Kidney capillary endothelial cell (primary cell): Measurements from ENCODE around the gene GRIPAP1.
"Not testable (repeated sequence)": the region's sequence is repeated elsewhere in the genome, so short reads cannot be mapped to it uniquely, and the experiment has no call there.

Source experiments
- DNase-seq: peaks from one replicate; pipeline ENCODE4 v3.0.0-alpha.2; 2018; ENCODE audit warnings: low spot score

GRIPAP1 gene

DNA sequence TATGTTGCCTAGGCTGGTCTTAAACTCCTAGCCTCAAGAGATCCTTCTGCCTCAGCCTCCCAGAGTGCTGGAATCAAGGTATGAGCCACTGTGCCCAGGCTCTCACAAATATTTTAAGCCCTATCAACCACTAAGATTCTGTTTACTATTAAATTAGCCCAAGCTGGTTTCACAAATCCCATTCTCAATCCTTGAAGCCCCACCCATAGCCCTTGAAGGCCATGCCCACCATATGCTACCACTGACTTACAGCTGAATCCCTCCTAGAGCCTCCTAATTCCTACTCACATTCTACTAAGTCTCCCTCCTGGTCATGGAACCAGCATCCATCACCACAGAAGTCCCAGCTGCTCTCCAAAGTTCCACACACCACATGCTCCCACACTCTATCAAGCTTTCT, 9.7 kb downstream of the GRIPAP1 start:
- no peak for DNase-seq

DNA sequence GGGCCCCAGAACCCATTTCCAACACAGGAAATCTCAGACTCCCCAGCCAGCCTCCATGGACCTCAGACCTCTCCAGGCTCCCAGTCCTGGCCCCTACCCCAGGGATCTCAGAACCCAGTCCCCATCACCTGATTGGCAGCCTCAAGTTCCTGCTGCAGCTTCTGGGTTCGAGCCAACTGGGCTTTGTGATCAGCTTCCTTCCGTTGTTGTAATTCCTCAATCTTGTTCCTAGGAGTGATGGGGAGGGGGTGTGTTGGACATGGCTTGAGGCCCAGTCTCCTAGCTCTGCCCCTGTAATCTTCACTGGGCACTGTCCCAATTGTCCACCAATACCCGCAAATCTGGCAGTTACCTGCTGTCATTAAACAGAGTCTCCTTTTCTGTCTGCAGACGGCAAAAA, 12.6 kb downstream of the GRIPAP1 start:
- no peak for DNase-seq

DNA sequence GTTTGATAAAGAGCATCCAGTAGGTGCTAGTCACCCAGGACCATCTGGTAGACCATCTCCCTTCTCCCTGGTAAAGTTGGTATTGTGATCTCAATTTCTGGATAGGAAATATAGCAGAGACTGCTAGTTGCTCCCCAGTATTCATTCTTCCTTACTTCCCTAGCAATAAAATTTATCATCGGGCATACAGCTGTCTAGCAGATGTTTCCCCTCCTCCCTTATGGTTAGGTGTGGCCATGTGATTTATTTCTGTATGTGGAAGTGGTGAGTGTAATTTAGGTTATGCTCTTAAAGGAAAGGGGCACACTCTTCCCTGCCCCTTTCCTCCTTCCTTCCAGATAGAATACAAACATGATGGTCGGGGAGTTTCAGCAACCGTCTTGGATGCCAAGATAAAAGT, 18.2 kb downstream of the GRIPAP1 start:
- DNase-seq = no peak

DNA sequence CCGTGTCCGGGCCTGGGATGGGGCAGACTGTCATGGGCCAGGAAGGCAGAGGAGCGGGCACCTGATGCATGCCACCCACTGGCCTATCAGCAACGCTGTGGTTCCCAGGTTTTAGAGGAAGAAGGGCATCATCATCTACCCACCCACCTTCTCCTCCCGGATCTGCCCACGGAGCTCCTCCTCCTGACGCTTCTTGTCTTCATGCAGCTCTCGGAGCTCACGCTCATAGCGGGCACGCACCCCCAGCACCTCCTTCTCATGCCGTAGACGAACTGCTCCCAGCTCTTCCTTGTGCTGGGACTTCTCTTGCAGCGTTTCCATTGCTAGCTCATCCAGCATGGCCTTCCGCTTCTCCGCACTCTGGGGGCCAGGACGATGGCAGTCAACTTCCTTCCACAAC, 19.0 kb downstream of the GRIPAP1 start:
- DNase-seq = no peak

DNA sequence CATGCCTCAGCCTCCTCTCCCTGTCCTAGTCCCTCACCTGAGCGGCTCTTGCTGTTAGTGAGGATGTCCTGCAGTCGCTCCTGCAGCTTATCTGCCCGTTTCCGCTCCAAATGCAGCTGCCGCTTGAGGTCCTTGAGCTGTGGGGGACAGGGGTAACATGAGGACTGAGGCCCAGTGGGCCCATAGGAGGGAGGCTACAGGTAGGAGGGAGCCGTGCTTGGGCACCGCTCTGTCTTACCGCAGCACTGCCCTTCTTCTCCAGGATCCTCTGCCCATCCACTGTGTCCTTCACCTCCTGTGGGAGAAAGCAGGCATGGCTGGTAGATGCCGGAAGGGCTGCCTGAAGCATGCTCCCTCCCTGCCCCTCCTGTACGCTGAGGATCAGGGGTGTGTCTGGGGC, 20.9 kb downstream of the GRIPAP1 start:
- no peak for DNase-seq

DNA sequence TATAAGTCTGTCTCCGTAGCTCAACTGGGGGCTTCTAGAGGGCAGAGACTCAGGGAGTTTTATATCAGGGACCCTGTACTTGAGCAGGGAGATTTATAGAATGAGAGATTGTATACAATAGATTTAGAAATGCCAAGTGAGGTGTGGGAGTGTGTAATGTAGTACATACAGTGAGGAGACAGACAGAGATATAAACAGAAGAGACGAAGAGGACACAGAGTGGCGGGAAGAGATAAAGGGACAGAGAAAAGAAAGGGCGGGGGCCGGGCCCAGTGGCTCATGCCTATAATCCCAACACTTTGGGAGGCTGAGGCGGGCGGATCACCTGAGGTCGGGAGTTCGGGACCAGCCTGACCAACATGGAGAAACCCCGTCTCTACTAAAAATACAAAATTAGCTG, 21.7 kb downstream of the GRIPAP1 start:
- not testable (repeated sequence) for DNase-seq

DNA sequence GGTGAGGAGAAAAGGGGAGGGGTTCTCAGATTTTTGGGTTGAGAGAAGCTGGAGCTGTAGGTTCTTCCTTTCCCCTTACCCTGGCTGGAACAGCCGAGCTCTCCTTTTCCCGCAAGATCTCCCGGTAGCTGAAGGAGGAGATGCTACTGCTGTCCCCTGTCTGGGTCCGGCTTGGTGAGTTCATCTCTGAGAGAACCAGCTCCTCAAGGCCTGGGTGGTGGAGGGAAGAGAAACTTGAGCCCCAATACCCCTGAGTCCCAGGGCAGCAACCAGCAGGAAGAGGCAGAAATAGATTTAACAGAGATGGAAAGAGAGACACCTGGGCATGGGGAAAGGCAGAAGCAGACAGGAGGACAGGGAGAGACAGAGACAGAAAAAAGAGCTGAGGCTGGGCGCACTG, 23.8 kb downstream of the GRIPAP1 start:
- no peak for DNase-seq

DNA sequence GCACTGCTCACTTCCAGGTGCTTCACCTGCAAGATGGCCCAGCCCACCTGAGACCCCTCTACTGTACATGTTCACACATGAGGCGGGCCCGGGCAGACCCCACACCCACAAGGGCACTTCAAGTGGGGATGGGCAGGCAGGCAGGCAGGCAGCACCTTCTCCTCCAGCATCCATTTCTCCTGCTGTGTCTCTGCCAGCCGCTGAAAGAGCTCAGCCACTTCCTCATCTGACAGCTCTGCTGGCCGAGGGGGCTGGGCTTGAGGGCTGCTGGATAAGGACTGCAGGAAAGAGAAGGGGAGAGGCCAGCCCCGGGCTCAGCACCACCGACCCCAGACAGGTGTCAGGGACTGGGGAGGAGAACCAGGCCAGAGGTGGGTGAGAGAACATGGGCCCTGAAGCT, 26.0 kb downstream of the GRIPAP1 start:
- no peak for DNase-seq

DNA sequence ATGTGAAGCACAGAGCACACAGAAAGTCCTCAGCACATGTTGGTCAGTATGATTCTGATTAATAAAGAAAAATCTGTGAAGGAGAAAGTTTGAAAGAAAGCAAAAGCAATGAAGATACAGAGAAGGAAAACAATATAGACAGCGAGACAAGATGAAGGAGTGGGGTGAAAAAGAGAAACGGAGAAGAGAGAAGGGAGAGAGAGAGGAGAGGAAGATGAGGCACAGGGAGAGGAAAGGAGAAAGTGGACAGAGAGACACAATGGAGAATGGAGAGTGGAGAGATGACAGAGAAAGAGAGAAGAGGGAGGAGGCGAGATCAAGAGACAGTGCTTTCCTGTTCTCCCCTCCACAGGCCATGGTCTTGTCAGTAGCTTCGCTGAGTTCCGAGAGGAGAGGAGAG, 26.5 kb downstream of the GRIPAP1 start:
- DNase-seq = no peak

DNA sequence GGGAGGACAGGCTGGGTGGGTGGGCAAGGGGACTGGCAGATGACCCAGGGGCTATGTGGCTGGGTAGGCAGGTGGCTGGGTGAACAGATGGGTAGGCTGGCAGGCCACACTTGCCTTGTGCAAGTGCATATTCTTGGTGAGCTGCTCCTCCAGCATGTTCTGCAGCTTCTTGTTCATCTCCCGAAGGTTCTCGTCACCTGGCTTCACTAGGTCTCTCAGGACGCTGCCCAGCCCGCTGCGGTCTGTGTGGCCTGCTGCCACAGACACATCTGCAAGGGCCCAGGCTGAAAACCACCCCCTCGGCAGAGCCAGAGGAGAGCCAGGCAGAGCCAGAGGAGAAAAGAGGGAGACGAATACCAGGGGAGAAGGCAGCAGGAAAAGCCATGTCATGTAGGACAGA, 27.0 kb downstream of the GRIPAP1 start:
- DNase-seq = no peak

DNA sequence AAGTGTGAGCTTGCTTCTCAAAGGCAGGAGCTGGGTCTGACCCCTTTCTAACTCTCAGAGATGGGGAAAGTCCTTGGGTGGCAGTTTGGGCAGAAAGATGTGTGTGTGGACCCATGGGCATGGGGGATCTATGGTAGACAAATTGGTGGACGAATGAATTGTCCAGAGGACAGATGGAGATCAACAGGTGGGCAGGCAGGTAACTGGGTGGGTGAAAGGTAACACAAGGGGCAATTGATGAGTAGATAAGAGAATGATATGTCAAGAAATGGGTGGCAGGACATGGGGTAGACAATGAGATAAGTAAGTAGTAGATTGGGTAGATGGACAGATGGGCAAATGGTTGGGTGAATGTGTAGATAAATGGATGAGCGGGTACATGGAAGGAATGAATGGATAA, 27.5 kb downstream of the GRIPAP1 start:
- DNase-seq = no peak

DNA sequence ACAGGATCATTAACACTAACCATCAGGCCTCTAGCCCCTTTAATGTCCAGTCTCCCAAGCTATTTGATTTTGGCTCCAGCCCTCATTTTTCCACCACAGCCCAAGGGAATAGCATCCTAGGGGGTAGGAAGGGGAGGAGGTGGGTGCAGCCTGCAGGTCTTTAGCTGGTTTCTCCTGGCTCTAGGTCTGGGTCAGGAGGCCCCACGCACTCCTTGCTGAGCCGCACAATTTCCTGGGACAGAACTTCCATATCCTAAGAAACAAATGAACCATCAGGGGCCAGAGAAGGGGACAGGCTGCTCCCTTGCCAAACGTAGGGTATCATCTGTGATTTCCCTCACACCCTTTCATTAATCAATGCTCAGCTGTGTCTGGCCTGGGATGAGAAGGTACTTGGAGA, 28.0 kb downstream of the GRIPAP1 start:
- DNase-seq = no peak

DNA sequence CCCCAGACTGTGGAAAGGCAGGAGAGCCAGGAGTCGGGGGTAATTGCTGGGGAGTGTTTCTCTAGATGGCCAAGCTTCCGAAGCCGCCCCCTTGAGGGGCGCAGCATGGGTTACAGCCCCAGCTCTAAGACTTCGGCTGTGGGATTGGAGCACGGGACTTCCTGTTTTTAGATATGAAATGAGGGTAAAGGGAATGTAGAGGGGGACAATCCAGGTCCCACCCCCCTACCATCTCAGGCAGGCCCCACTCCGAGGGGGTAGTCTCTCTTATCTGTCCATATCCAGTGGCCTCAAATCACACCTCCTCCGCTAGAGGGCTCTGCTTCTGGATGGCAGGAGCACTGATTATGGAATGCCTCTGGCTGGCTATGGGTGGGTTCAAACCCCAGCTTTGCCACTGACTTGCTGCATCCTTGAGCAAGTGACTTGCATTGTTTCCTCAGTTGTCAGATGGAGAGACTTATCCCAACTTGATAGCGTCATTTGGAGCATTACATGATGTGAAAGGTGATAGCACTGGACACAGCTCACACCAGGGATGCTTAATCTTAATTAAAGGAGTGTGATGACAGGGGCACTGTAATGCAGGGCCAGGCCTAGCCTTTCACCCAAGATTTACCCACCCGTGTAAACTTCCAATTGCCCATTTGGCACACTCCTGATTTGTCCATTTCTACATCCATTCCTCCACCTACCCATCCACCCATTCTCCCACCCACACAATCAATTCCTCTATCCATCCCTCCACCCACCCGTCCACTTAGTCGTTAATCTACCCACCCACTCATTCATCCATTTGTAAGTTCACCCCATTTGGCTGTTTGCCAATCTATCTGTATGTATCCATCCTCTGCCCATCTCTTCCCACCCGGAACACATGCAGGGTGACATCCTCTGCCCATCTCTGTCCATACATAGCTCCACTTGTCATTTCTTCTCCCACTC, 29.6 kb downstream of the GRIPAP1 start:
- peak; percentile 26 for DNase-seq

DNA sequence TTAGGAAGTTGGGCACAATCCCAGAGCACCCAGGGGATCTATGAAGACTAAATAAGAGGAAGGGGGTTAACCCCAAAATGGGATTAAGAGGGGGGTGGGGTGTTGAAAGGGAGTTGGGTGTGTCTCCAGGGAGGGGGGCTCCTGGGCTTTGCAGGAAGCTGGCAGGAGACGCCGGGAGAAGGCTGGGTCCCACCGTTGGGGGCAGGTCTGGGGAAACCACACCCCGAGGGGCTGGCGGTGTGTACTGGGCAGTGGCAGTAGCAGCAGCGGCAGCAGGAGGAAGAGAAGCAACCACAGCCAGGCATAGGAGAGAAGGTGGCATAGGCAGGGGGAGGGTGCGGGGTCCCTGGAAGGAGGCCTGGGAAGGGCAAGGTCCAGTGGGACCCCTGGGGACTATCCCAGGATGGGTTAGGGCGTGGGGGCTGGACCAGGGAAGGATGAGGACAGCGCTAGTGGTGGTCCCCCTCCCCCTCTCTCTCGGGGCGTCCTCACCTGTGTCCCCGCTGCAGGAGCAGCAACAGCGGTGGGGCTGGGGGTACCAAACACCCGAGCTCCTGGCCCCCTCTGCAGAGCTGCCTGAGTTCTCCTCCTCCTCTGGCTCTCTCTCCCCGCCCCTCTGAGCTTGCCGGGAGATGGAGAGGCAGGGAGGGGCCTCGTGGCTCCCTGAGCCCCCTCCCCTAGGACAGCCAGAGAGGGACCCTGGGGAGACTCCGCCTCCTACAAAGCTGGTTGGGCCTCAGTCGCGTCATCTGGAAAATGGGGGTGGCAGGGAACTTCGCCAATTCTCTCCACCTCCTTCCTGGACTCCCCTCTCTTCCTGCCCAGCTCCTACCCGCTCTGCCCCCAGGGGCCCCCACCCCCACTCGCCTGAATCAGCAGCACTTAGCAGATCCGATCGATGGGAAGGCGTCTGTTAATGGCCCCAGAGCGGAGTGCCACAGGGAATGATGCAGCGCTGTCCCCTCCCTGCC, 30.5 kb downstream of the GRIPAP1 start, which contains the start of gene KCND1:
Gene KCND1, minus strand, starts transcription at position 596 of the 971 bp plus-strand sequence. CDS start 1,573 bp downstream, outside the sequence.
- no peak for DNase-seq

DNA sequence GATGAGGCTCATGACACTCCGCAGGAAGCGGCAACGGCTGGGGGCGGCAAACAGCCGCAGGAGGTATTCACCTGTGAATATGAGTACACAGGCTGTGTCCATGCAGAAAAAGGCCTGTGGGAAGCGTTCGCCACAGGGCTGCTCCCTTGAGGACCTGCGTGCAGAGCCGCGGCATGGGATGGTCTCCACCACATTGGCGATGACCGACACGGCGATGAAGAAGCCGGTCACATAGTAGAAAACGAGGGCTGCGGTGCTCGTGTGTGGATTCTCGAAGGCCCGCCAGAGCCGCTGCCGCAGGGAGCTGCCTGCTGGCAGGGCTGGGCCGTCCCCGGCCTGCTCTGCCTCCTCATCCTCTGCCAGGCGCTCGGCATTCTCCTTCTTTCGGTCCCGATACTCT, 32.6 kb downstream of the GRIPAP1 start:
- no peak for DNase-seq

DNA sequence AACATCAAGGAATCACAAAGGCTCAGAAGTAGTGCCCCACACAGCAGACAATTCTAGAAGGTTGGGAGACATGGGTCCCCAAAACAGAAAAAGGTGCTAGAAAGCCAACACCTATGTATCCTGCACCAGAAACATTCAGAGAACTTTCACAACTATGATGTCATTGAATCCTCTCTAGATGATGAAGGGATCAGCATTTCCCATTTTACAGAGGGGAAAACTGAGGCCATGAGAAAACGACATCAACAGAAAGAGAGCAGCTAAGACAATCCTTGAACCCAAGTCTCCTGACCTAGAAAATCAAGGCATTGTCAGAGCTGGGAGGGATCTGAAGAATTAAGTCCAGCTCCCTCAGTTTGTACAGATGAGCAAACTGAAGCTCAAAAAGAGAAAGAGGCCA, 33.7 kb downstream of the GRIPAP1 start:
- no peak for DNase-seq

DNA sequence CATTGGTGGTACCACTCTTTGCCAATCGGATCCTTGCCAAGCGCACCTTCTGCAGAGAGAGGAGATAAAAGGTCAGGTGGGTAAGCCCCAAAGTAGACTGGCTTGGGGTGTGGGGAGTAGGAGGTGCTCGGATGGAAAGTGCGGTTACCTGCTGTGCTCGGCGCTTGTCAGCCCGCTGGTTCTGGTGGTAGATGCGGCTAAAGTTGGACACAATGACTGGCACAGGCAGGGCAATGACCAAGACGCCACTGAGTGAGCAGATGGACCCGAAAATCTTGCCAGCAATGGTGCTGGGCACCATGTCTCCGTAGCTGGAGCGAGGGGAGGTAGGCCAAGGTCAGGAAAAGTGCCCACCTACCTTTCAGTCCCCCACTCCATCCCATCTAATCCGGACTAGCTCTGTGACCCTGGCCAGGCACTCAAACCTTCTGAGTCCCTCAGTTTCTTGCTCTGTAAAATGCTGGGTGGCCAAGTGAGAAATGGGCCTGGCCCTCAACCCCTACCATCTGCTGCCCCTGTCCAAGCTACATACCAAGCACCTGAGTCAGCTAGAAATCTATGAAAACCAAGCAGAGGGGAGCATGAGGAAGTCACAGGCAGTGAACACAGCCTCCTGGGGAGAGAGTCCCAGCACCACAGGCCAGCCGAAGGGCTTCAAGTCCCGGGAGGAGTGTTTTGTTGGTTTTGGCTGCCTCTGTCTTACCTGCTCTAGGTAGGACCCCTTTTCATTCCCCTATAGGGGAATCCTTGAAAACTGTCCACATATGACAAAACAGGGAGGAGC, 35.1 kb downstream of the GRIPAP1 start:
- DNase-seq = no peak

DNA sequence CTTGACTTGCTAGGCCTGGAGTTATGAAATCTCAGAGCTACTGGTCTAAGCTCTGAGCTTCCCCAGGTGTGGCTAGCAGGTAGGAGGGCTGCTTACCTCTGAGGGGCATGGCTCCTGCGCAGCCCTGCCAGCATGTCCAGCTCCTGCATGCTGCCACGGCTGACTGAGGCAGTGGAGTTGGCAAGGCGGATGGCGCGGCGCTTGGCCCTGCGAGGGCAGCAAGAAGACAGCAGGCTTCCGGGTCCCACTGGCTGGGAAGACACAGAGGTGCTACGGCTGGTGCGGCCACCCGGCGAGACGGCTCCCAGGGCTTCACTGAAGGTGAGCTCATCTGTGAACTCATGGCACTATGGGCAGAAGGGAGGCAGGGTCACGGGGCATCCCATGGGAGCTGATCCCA, 36.1 kb downstream of the GRIPAP1 start:
- DNase-seq = no peak

DNA sequence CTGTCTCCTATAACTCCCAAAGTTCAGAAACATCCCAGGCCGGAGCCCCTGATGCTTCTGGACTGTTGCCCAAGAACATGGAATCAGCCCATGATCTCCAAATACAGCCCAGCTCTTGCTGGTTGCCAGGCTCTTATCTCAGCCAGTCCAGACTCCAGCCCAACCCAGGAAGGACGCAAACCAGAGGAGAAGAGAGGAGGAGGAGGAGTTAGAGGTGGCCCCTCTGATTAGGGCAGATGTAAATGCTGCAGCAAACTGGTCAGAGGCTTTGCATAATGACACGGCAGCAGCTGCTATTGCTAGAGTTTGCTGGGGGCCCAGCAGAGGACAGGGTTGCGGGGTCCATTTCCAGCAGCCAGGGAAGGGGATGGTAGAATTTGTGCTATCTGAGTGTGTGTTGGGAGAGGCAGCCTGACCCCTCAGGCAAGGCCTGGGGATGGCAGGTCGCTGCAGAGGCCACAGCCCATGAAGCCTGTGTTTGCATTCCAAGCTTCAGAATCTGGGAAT, 40.4 kb downstream of the GRIPAP1 start:
- DNase-seq = no peak

DNA sequence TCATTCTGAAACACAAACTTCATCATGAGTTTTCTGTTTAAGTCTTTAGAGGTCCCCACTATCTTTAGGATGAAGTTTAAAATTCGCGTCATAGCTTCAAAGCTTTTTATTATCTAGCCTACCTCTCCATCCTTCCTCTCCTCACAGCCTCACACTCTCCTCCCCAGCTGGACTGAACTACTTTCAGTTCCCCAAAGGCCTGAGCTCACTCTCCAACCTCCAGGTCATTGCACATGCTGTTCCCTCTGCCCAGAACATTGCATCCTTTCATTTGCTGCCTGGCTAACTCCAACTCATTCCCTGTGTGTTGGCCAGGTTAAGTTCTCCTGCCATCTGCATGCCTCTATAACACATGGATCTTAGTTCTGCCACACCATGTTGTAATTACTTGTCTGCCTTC, 41.8 kb downstream of the GRIPAP1 start:
- DNase-seq = no peak

DNA sequence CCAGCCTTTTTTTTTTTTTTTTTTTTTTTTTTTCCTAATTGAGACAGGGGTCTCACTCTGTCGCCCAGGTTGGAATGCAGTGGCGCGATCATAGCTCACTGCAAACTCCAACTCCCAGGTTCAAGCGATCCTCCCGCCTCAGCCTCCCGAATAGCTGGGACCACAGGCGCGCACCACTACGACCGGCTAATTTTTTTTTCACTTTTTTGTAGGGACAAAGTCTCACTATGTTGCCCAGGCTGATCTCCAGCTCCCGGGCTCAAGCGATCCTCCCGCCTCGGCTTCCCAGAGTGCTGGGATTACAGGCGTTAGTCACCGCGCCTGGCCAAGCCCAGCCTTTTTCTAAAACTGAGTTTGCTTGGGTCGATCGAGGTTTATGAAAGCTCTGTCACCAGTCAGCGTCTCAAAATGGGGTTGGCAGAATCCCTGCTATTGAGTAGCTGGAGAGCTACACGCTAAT, 43.4 kb downstream of the GRIPAP1 start:
- peak; percentile 14 for DNase-seq
